HL-60 (cell line): ENCODE measurements around the gene SMIM21.

Experiments
- DNase-seq, 2 experiments: peaks; one replicate each; pipeline ENCODE4 v3.0.0-alpha.2; 2010 to 2020; ENCODE audit warnings: low read depth in 1 of 2, low spot score in 1 of 2
- H3K27ac ChIP-seq: fragments of 250-450 bp; sonication (Bioruptor Pico); replicated peaks from 2 replicates; pipeline ENCODE4 v1.5.1; 2020; ENCODE audit warnings: mild to moderate bottlenecking, moderate library complexity
- H3K27me3 ChIP-seq: fragments of 250-450 bp; sonication (Bioruptor Pico); 2 replicates; pipeline ENCODE4 v1.5.1; 2021; ENCODE audit warnings: mild to moderate bottlenecking, moderate library complexity; ENCODE audit not compliant: insufficient read depth, poor library complexity, severe bottlenecking
- H3K4me3 ChIP-seq: replicated peaks from 2 replicates; pipeline ENCODE4 v1.5.1; 2011; ENCODE audit warnings: mild to moderate bottlenecking, control low read depth, low read length; ENCODE audit not compliant: insufficient read depth
- CTCF ChIP-seq: IDR thresholded peaks from one replicate; pipeline ENCODE4 v1.5.1; 2011; ENCODE audit warnings: low read length, control low read depth, inconsistent platforms; ENCODE audit not compliant: insufficient read depth
- GABPA ChIP-seq: IDR thresholded peaks from 2 replicates; pipeline ENCODE4 v1.6.1; 2012; ENCODE audit warnings: low read depth
- POLR2AphosphoS5 ChIP-seq: IDR thresholded peaks from 2 replicates; pipeline ENCODE4 v1.6.1; 2012; ENCODE audit warnings: low read depth
- REST ChIP-seq: IDR thresholded peaks from 2 replicates; pipeline ENCODE4 v1.6.1; 2012; ENCODE audit warnings: low read depth; ENCODE audit not compliant: insufficient replicate concordance
- SPI1 ChIP-seq: IDR thresholded peaks from 2 replicates; pipeline ENCODE4 v1.6.1; 2012; ENCODE audit warnings: low read depth, mild to moderate bottlenecking, borderline replicate concordance

Gene SMIM21

GRCh38 chr18:75428490-75428889, 987 bp upstream of the SMIM21 start:
- TF ChIP-seq CTCF: no peak
- no peak for TF ChIP-seq REST
- Histone ChIP-seq H3K4me3 (no peak overlapping the region), H3K27me3 (peaks cover 5% of the 10 kb centered on the region), H3K27ac (no peak overlapping the region)
- DNase-seq: no peak

DNA sequence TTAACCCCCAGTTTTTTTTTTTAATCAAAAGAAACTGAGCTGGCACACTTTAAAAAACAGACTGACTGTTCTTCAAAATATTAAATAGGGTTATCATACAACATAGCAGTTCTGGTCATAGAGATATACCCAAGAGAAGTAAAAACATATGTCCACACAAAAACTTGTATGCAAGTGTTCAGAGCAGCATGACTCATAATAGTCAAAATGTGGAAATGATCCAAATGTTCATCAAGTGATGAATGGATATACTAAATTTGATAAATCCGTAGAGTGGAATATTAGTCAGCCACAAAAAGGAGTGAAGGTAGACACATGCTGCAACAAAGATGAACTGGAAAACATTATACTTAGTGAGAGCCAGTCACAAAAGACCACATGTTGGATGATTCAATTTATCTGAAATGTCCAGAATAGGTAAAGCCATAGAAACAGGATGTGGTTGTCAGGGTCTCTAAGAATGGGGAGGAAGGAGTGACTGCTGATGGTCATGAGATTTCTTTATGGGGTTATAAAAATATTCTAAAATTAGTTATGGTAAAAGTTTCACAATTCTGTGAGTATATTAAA, 5.1 kb downstream of the SMIM21 start:
- DNase-seq: no peak
- Histone ChIP-seq H3K4me3 (no peak overlapping the region), H3K27ac (no peak overlapping the region), H3K27me3 (peaks cover 3% of the 10 kb centered on the region)
- TF ChIP-seq CTCF (no peak), SPI1 (no peak), REST (no peak), GABPA (no peak), POLR2AphosphoS5 (no peak)

GRCh38 chr18:75421656-75422055, 5.8 kb downstream of the SMIM21 start:
- no peak for TF ChIP-seq CTCF
- no peak for TF ChIP-seq REST
- TF ChIP-seq GABPA: no peak
- TF ChIP-seq POLR2AphosphoS5: no peak
- TF ChIP-seq SPI1: no peak
- DNase-seq: no peak
- Histone ChIP-seq H3K27ac (no peak overlapping the region), H3K27me3 (peaks cover 3% of the 10 kb centered on the region), H3K4me3 (no peak overlapping the region)
